Measurements from ENCODE around the gene SLC6A9.
A peak's percentile ranks its signal among the peaks of the same experiment; 100 is the strongest.

SLC6A9 gene

GRCh38 chr1:44072204-44072603 lies 40.9 kb upstream of the SLC6A9 start:
- peak; percentile 86 for DNase-seq
- H3K9me3 ChIP-seq (ENCODE audit: control insufficient read depth, low read length): no peaks in the 10 kb centered on the region
- H3K23ac ChIP-seq (ENCODE audit: low read length in 2 of 2): no peak overlapping the region
- no peak overlapping the region for H4K91ac ChIP-seq (ENCODE audit: low read length)
- H3K4me2 ChIP-seq (ENCODE audit: low read length, poor library complexity, severe bottlenecking): no peak overlapping the region
- no peak overlapping the region for H3K4ac ChIP-seq (ENCODE audit: low read depth in 1 of 2, low read length in 2 of 2)
- H2BK12ac ChIP-seq (ENCODE audit: low read length in 2 of 2): no peak overlapping the region
- H3K4me3 ChIP-seq (ENCODE audit: insufficient read depth in 1 of 2, low read depth in 1 of 2, low read length in 2 of 2): no peak overlapping the region
- H3K36me3 ChIP-seq (ENCODE audit: control insufficient read depth in 1 of 2, insufficient read depth in 2 of 2, low read depth in 1 of 2, low read length in 2 of 2): no peaks in the 10 kb centered on the region
- H3K18ac ChIP-seq (ENCODE audit: low read depth in 1 of 2, low read length in 2 of 2): no peak overlapping the region
- H3K9ac ChIP-seq (ENCODE audit: low read length): no peak overlapping the region
- H3K4me1 ChIP-seq (ENCODE audit: control insufficient read depth, insufficient read depth, low read depth, low read length): peaks cover 20% of the 10 kb centered on the region
- H3K27ac ChIP-seq (ENCODE audit: low read length, poor library complexity, severe bottlenecking): no peak overlapping the region
- no peak overlapping the region for H2AK5ac ChIP-seq (ENCODE audit: low read length, severe bottlenecking)
- H2AFZ ChIP-seq (ENCODE audit: low read depth, low read length): no peak overlapping the region
- H4K8ac ChIP-seq (ENCODE audit: low read length): no peak overlapping the region
- H3K79me1 ChIP-seq (replicated peaks; ENCODE audit: low read length, poor library complexity, severe bottlenecking): no peaks in the 10 kb centered on the region
- no peak overlapping the region for H3K14ac ChIP-seq (ENCODE audit: low read length in 2 of 2)
- H3K27me3 ChIP-seq (ENCODE audit: control insufficient read depth in 1 of 2, insufficient read depth in 1 of 2, low read length in 2 of 2): no peaks in the 10 kb centered on the region
- no peak overlapping the region for H2BK120ac ChIP-seq (ENCODE audit: low read depth, low read length)
- H2BK15ac ChIP-seq (ENCODE audit: low read depth, poor library complexity, severe bottlenecking): no peak overlapping the region
- no peak overlapping the region for H2BK5ac ChIP-seq (ENCODE audit: low read depth, low read length, poor library complexity, severe bottlenecking)

DNA sequence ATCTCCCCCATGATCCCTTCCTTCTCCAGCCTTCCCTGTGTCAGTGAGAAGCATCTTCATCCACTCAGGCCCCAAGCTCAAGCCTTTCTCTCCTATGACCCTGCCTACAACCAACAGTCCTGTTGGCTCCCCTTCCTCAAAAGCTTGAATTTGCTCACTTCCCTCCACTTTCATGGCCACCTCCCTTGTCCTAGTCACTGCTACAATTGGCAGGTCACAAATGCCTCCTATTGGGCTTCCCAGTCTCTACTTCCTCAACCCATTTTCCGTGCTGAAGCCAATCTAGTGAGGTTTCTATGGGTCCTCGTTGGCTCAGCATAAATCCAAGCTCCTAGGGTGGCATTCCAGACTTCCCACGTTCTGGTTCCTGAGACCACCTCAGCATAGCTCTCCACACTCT lies 40.2 kb upstream of the SLC6A9 start:
- no peak overlapping the region for H3K9ac ChIP-seq (ENCODE audit: low read length)
- no peak overlapping the region for H2BK15ac ChIP-seq (ENCODE audit: low read depth, poor library complexity, severe bottlenecking)
- H2AK5ac ChIP-seq (ENCODE audit: low read length, severe bottlenecking): peak overlapping the region; percentile 47
- H2BK120ac ChIP-seq (ENCODE audit: low read depth, low read length): no peak overlapping the region
- H3K14ac ChIP-seq (ENCODE audit: low read length in 2 of 2): no peak overlapping the region
- H3K9me3 ChIP-seq (ENCODE audit: control insufficient read depth, low read length): no peaks in the 10 kb centered on the region
- no peak overlapping the region for H3K18ac ChIP-seq (ENCODE audit: low read depth in 1 of 2, low read length in 2 of 2)
- H3K4ac ChIP-seq (ENCODE audit: low read depth in 1 of 2, low read length in 2 of 2): no peak overlapping the region
- no peaks in the 10 kb centered on the region for H3K36me3 ChIP-seq (ENCODE audit: control insufficient read depth in 1 of 2, insufficient read depth in 2 of 2, low read depth in 1 of 2, low read length in 2 of 2)
- H2BK5ac ChIP-seq (ENCODE audit: low read depth, low read length, poor library complexity, severe bottlenecking): no peak overlapping the region
- H3K27me3 ChIP-seq (ENCODE audit: control insufficient read depth in 1 of 2, insufficient read depth in 1 of 2, low read length in 2 of 2): no peaks in the 10 kb centered on the region
- H3K23ac ChIP-seq (ENCODE audit: low read length in 2 of 2): no peak overlapping the region
- peak overlapping the region in 1 of 2 experiments; percentile 26 for H2BK12ac ChIP-seq (ENCODE audit: low read length in 2 of 2)
- H4K91ac ChIP-seq (ENCODE audit: low read length): no peak overlapping the region
- no peak overlapping the region for H2AFZ ChIP-seq (ENCODE audit: low read depth, low read length)
- no peak overlapping the region for H3K4me3 ChIP-seq (ENCODE audit: insufficient read depth in 1 of 2, low read depth in 1 of 2, low read length in 2 of 2)
- no peak for DNase-seq
- no peak overlapping the region for H3K27ac ChIP-seq (ENCODE audit: low read length, poor library complexity, severe bottlenecking)
- H3K4me2 ChIP-seq (ENCODE audit: low read length, poor library complexity, severe bottlenecking): no peak overlapping the region
- H3K79me1 ChIP-seq (replicated peaks; ENCODE audit: low read length, poor library complexity, severe bottlenecking): no peaks in the 10 kb centered on the region
- H4K8ac ChIP-seq (ENCODE audit: low read length): no peak overlapping the region
- 41% methylated on average over 3 of the region's 3 CpGs for WGBS
- H3K4me1 ChIP-seq (ENCODE audit: control insufficient read depth, insufficient read depth, low read depth, low read length): peaks cover 20% of the 10 kb centered on the region

GRCh38 chr1:44068442-44068921 lies 37.2 kb upstream of the SLC6A9 start:
- WGBS: 41% methylated on average over 2 of the region's 2 CpGs

GRCh38 chr1:44067266-44068250 lies 36.3 kb upstream of the SLC6A9 start:
- Histone ChIP-seq H2AK5ac (ENCODE audit: low read length, severe bottlenecking) (no peak overlapping the region), H3K79me1 (replicated peaks; ENCODE audit: low read length, poor library complexity, severe bottlenecking) (no peaks in the 10 kb centered on the region), H3K4me1 (ENCODE audit: control insufficient read depth, insufficient read depth, low read depth, low read length) (peaks cover 13% of the 10 kb centered on the region), H2BK5ac (ENCODE audit: low read depth, low read length, poor library complexity, severe bottlenecking) (no peak overlapping the region), H2BK120ac (ENCODE audit: low read depth, low read length) (no peak overlapping the region), H3K23ac (ENCODE audit: low read length in 2 of 2) (no peak overlapping the region), H3K27me3 (ENCODE audit: control insufficient read depth in 1 of 2, insufficient read depth in 1 of 2, low read length in 2 of 2) (peaks cover 0 to 4% of the 10 kb centered on the region in 2 experiments), H3K9me3 (ENCODE audit: control insufficient read depth, low read length) (no peaks in the 10 kb centered on the region), H3K36me3 (ENCODE audit: control insufficient read depth in 1 of 2, insufficient read depth in 2 of 2, low read depth in 1 of 2, low read length in 2 of 2) (no peaks in the 10 kb centered on the region), H3K4me2 (ENCODE audit: low read length, poor library complexity, severe bottlenecking) (no peak overlapping the region), H3K14ac (ENCODE audit: low read length in 2 of 2) (no peak overlapping the region), H2AFZ (ENCODE audit: low read depth, low read length) (no peak overlapping the region), H3K4me3 (ENCODE audit: insufficient read depth in 1 of 2, low read depth in 1 of 2, low read length in 2 of 2) (no peak overlapping the region), H2BK15ac (ENCODE audit: low read depth, poor library complexity, severe bottlenecking) (no peak overlapping the region), H2BK12ac (ENCODE audit: low read length in 2 of 2) (no peak overlapping the region), H4K91ac (ENCODE audit: low read length) (no peak overlapping the region), H3K18ac (ENCODE audit: low read depth in 1 of 2, low read length in 2 of 2) (no peak overlapping the region), H3K9ac (ENCODE audit: low read length) (no peak overlapping the region), H3K4ac (ENCODE audit: low read depth in 1 of 2, low read length in 2 of 2) (no peak overlapping the region), H3K27ac (ENCODE audit: low read length, poor library complexity, severe bottlenecking) (no peak overlapping the region), H4K8ac (ENCODE audit: low read length) (no peak overlapping the region)
- no peak for DNase-seq
- WGBS: 44% methylated on average over 6 of the region's 6 CpGs

More at GRCh38 chr1:44068442-44068921, 37.2 kb upstream of the SLC6A9 start:
- no peak overlapping the region for H2BK5ac ChIP-seq (ENCODE audit: low read depth, low read length, poor library complexity, severe bottlenecking)
- H3K4me3 ChIP-seq (ENCODE audit: insufficient read depth in 1 of 2, low read depth in 1 of 2, low read length in 2 of 2): no peak overlapping the region
- peaks cover 13% of the 10 kb centered on the region for H3K4me1 ChIP-seq (ENCODE audit: control insufficient read depth, insufficient read depth, low read depth, low read length)
- no peaks in the 10 kb centered on the region for H3K36me3 ChIP-seq (ENCODE audit: control insufficient read depth in 1 of 2, insufficient read depth in 2 of 2, low read depth in 1 of 2, low read length in 2 of 2)
- peak overlapping the region in 1 of 2 experiments; percentile 30 for H2BK12ac ChIP-seq (ENCODE audit: low read length in 2 of 2)
- no peak overlapping the region for H3K27ac ChIP-seq (ENCODE audit: low read length, poor library complexity, severe bottlenecking)
- no peak overlapping the region for H3K23ac ChIP-seq (ENCODE audit: low read length in 2 of 2)
- no peak overlapping the region for H4K8ac ChIP-seq (ENCODE audit: low read length)
- no peak overlapping the region for H2BK120ac ChIP-seq (ENCODE audit: low read depth, low read length)
- H3K9me3 ChIP-seq (ENCODE audit: control insufficient read depth, low read length): no peaks in the 10 kb centered on the region
- no peak overlapping the region for H2BK15ac ChIP-seq (ENCODE audit: low read depth, poor library complexity, severe bottlenecking)
- no peak for DNase-seq
- no peak overlapping the region for H3K4ac ChIP-seq (ENCODE audit: low read depth in 1 of 2, low read length in 2 of 2)
- no peak overlapping the region for H3K4me2 ChIP-seq (ENCODE audit: low read length, poor library complexity, severe bottlenecking)
- no peaks in the 10 kb centered on the region for H3K79me1 ChIP-seq (replicated peaks; ENCODE audit: low read length, poor library complexity, severe bottlenecking)
- H4K91ac ChIP-seq (ENCODE audit: low read length): no peak overlapping the region
- no peak overlapping the region for H3K9ac ChIP-seq (ENCODE audit: low read length)
- H3K27me3 ChIP-seq (ENCODE audit: control insufficient read depth in 1 of 2, insufficient read depth in 1 of 2, low read length in 2 of 2): peaks cover 0 to 4% of the 10 kb centered on the region in 2 experiments
- H2AFZ ChIP-seq (ENCODE audit: low read depth, low read length): peak overlapping the region; percentile 49
- H3K14ac ChIP-seq (ENCODE audit: low read length in 2 of 2): peak overlapping the region in 1 of 2 experiments; percentile 36
- H3K18ac ChIP-seq (ENCODE audit: low read depth in 1 of 2, low read length in 2 of 2): peak overlapping the region; percentile 33 to 74
- peak overlapping the region; percentile 18 for H2AK5ac ChIP-seq (ENCODE audit: low read length, severe bottlenecking)

Data from mesenchymal stem cell (in vitro differentiated cells and primary cell).